ENCODE data around the gene CAMKK2.
A peak's percentile ranks its signal among the peaks of the same experiment; 100 is the strongest.

CAMKK2 gene

DNA sequence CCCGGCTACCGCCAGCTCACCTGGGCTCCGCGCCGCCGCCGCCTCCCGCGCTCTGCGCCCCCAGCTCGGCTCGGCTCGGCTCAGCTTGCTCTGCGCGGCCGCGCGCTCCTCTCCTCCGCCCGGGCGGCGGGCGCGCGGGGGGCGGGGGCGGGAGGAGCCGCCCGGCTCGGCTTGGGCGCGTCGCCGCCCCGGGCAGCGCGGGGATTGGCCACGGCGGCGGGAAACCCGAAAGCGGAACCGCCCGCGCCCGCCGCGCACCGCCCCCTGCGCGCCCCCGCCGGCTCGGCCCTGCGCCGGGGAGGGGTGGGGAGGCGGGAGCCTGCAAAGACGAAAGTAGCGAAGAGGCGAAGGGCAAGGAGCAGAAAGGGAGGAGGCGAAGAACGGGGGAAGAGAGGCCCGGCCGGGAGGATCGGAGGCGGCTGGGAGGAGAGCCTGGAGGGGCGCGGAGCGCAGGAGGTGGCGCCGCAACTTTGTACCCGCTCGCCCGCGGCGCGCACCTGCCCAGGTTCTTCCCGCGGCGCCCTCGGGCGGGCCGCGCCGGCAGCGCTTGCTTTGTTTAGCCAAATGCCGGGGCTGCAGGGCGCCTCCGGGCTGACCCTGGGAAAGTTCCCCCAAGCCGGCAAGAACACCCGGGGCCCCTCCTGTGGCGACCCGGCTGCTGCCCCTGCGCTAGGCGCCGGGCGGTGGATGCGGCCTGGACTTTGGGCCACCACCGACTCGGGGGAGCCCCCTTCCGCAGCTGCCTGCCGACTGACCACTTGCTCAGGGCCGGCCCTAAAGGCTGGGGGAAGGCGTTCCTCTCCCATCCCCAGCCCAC, at the start of gene CAMKK2:
Gene CAMKK2 (minus strand): TSS at position 92 of the 817 bp plus-strand sequence. CDS start 22,183 bp downstream, outside the sequence.
- Histone ChIP-seq H3K9ac (ENCODE audit: low read length) (peak within 1 kb of the TSS; percentile 67), H3K27me3 (ENCODE audit: control insufficient read depth, insufficient read depth, low read length) (no peaks in the 10 kb centered on the region), H3K9me3 (ENCODE audit: control insufficient read depth, low read depth, low read length) (no peaks in the 10 kb centered on the region), H3K27ac (ENCODE audit: low read length) (no peak within 1 kb of the TSS), H3K4me3 (ENCODE audit: low read length) (peak within 1 kb of the TSS; percentile 81), H3K36me3 (ENCODE audit: control insufficient read depth, low read depth, low read length) (no peaks in the 10 kb centered on the region), H3K4me1 (ENCODE audit: control insufficient read depth, low read depth, low read length) (no peaks in the 10 kb centered on the region)

DNA sequence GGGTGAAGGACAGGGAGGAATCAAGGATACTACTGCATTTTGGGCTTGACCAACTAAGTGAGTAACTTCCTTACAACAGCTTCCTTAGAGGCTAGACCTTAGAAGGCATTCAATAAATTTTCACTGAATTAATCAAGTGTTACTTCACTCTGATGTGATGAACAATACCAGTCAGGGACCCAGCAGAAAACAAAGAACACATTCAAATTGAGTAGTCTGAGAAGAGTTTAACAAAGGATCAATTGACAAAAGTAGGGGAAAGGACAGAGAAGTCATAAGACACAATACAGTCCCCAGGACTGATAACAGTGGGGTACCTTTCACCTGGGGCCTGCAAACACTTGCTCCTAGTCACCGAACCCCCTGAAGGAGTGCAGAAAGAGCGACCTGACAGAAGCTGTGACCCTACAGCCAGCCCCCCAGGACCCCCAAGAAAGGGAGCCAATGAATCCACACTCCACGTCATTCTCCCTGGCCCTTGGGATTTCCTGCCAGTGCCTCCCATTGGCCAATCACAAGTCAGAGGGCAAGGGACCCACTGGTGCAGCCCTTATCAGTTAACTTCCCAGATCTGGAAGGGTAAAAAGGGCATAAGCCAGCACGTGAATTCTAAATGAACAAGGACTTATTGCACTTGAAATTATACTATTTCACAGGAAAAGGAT, 48.8 kb upstream of the CAMKK2 start:
- no peaks in the 10 kb centered on the region for H3K27me3 ChIP-seq (ENCODE audit: control insufficient read depth, insufficient read depth, low read length)

DNA sequence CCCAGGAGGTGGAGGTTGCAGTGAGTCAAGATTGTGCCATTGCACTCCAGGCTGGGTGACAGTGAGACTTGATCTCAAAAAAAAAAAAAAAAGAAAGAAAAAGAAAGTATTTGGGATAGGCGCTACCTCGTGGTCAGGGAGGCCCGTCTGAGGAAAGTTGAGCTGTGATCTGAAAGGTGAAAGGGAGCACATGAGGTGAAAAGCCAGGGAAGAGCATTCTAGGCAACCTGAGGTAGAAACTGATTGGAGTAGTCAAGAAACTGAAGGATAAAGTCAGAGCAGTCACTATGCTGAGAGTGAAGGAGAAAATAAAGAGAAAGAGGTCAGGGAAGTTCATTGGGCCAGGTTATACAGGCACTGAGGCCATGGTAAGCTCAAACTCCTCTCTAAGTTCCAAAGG, 48.0 kb upstream of the CAMKK2 start:
- Histone ChIP-seq H3K36me3 (ENCODE audit: control insufficient read depth, low read depth, low read length) (peaks cover 62% of the 10 kb centered on the region), H3K27me3 (ENCODE audit: control insufficient read depth, insufficient read depth, low read length) (no peaks in the 10 kb centered on the region)

More for the DNA sequence above, 48.8 kb upstream of the CAMKK2 start:
- H3K4me1 ChIP-seq (ENCODE audit: control insufficient read depth, low read depth, low read length), result no peaks in the 10 kb centered on the region
- H3K36me3 ChIP-seq (ENCODE audit: control insufficient read depth, low read depth, low read length), result peaks cover 59% of the 10 kb centered on the region
- H3K4me3 ChIP-seq (ENCODE audit: low read length), result no peak overlapping the region
- no peak overlapping the region for H3K9ac ChIP-seq (ENCODE audit: low read length)
- no peaks in the 10 kb centered on the region for H3K9me3 ChIP-seq (ENCODE audit: control insufficient read depth, low read depth, low read length)
- H3K27ac ChIP-seq (ENCODE audit: low read length), result no peak overlapping the region

DNA sequence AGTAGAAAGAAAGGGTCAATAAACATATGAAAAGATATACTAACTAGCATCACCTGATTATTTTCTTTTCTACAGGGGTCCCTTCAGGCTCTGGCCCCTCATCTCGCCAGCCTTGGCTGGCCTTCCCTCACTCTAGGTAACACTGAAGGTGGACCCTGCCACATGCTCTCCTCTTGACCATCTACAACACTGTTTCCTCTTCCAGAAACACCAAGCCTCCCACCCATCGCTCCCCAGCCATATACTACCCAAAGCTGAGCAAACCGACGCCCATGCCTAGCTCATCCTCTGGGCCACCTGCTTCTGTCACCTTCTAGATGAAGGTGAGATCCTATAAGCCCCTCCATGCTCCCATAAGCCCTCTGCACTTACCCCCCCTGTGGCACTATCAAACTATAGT, 40.9 kb upstream of the CAMKK2 start:
- H3K9me3 ChIP-seq (ENCODE audit: control insufficient read depth, low read depth, low read length), result no peaks in the 10 kb centered on the region
- H3K27ac ChIP-seq (ENCODE audit: low read length), result no peak overlapping the region
- no peaks in the 10 kb centered on the region for H3K4me1 ChIP-seq (ENCODE audit: control insufficient read depth, low read depth, low read length)
- H3K9ac ChIP-seq (ENCODE audit: low read length), result no peak overlapping the region
- H3K27me3 ChIP-seq (ENCODE audit: control insufficient read depth, insufficient read depth, low read length), result no peaks in the 10 kb centered on the region
- no peak overlapping the region for H3K4me3 ChIP-seq (ENCODE audit: low read length)
- H3K36me3 ChIP-seq (ENCODE audit: control insufficient read depth, low read depth, low read length), result peaks cover 45% of the 10 kb centered on the region

More for the DNA sequence above, 48.0 kb upstream of the CAMKK2 start:
- H3K4me3 ChIP-seq (ENCODE audit: low read length), result no peak overlapping the region
- no peaks in the 10 kb centered on the region for H3K4me1 ChIP-seq (ENCODE audit: control insufficient read depth, low read depth, low read length)
- H3K9me3 ChIP-seq (ENCODE audit: control insufficient read depth, low read depth, low read length), result no peaks in the 10 kb centered on the region
- H3K9ac ChIP-seq (ENCODE audit: low read length), result no peak overlapping the region
- H3K27ac ChIP-seq (ENCODE audit: low read length), result no peak overlapping the region

DNA sequence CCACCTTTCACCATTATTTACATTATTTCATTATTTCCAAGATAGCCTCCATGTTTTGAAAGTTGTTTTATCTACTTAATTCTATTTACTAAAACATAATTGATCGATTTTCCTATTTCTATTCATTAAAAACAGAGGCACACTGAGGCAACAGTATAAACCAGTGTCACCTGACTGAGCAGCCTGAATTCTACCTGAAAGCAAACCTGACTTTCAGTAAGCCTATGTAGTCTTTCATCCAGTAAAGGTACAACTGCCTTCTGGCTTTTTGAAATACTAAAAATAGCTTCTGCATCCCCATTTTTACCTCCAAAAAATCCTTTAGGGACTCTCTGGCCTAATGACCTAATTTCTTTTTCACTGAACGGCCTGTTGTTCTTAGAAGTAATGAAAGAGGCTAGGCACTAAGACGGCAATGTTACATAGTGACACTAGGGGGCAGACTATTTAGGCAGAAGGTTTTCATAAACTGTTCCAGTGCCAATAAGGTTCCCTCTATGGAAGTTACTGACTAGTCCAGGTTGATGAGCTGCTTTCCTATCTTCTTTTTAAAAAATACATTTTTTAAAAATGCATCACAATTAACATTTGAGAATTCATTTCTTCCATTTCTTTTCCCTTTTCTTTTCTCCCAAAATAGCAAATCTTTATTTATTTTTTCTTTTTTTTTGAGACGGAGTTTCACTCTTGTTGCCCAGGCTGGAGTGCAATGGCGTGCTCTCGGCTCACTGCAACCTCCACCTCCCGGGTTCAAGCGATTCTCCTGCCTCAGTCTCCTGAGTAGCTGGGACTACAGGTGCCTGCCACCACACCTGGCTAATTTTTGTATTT, 38.2 kb upstream of the CAMKK2 start:
- no peak overlapping the region for H3K4me3 ChIP-seq (ENCODE audit: low read length)
- H3K4me1 ChIP-seq (ENCODE audit: control insufficient read depth, low read depth, low read length), result no peaks in the 10 kb centered on the region
- no peaks in the 10 kb centered on the region for H3K27me3 ChIP-seq (ENCODE audit: control insufficient read depth, insufficient read depth, low read length)
- no peak overlapping the region for H3K9ac ChIP-seq (ENCODE audit: low read length)
- H3K27ac ChIP-seq (ENCODE audit: low read length), result no peak overlapping the region
- H3K36me3 ChIP-seq (ENCODE audit: control insufficient read depth, low read depth, low read length), result peaks cover 50% of the 10 kb centered on the region
- H3K9me3 ChIP-seq (ENCODE audit: control insufficient read depth, low read depth, low read length), result no peaks in the 10 kb centered on the region

DNA sequence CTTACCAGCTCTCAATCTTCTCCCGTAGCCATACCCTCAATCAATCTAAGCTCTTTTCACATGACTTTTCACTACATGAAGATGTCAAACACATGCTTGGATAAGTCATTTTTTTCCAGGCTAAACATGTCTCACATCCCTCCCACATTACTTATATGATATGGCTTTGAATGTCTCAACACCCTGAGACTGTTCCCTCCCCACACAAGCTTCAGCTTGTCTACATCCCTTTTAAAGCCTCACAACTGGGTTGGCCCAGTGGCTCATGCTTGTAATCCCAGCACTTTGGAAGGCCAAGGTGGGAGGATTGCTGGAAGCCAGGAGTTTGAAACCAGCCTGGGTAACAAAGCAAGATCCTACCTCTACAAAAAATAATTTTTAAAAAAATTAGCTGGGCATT, 37.2 kb upstream of the CAMKK2 start:
- Histone ChIP-seq H3K9ac (ENCODE audit: low read length) (no peak overlapping the region), H3K27ac (ENCODE audit: low read length) (no peak overlapping the region), H3K27me3 (ENCODE audit: control insufficient read depth, insufficient read depth, low read length) (no peaks in the 10 kb centered on the region), H3K36me3 (ENCODE audit: control insufficient read depth, low read depth, low read length) (peaks cover 50% of the 10 kb centered on the region), H3K4me3 (ENCODE audit: low read length) (no peak overlapping the region), H3K4me1 (ENCODE audit: control insufficient read depth, low read depth, low read length) (no peaks in the 10 kb centered on the region), H3K9me3 (ENCODE audit: control insufficient read depth, low read depth, low read length) (no peaks in the 10 kb centered on the region)

DNA sequence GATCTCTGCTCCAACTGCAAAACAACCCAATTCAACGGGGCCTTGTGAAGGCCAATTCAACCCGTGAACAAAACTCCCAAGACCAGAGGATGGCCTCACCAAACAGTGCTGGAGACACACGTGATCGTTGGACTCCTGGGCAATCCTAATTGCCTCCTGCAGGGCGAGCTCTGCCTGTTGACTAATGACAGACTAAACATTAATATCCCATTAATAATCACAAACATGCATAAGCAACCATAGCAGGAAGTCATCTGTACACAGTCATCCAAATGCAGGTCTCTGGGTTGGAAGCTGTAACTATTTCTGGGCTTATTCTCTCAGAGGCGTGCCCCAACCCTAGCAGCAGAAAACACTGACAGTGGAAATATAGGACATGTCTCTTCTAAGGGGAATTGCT, 34.7 kb upstream of the CAMKK2 start:
- Histone ChIP-seq H3K4me1 (ENCODE audit: control insufficient read depth, low read depth, low read length) (no peaks in the 10 kb centered on the region), H3K4me3 (ENCODE audit: low read length) (no peak overlapping the region), H3K36me3 (ENCODE audit: control insufficient read depth, low read depth, low read length) (peaks cover 67% of the 10 kb centered on the region)

DNA sequence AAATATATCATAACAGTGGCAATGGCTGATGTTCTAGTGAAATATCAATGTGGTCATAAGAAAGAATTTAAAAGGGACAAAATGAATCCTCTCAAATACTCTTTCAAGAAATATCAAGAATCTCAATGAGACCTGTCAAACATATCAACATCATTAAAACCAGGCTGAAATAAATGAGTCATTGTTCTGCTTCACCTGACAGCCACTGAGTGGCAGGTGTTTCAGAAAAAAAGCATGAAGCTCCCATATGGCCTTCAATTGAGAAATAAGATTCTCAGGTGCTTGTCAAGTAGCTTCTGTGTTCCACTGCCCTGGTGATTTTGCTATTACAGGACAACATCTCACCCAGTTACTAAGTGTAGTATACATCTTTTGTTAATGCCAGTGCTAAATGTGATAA, 34.2 kb upstream of the CAMKK2 start:
- peaks cover 71% of the 10 kb centered on the region for H3K36me3 ChIP-seq (ENCODE audit: control insufficient read depth, low read depth, low read length)
- no peak overlapping the region for H3K4me3 ChIP-seq (ENCODE audit: low read length)
- no peaks in the 10 kb centered on the region for H3K4me1 ChIP-seq (ENCODE audit: control insufficient read depth, low read depth, low read length)
- H3K27me3 ChIP-seq (ENCODE audit: control insufficient read depth, insufficient read depth, low read length), result no peaks in the 10 kb centered on the region
- H3K9me3 ChIP-seq (ENCODE audit: control insufficient read depth, low read depth, low read length), result no peaks in the 10 kb centered on the region
- no peak overlapping the region for H3K9ac ChIP-seq (ENCODE audit: low read length)
- H3K27ac ChIP-seq (ENCODE audit: low read length), result no peak overlapping the region

More for the DNA sequence above, 34.7 kb upstream of the CAMKK2 start:
- no peak overlapping the region for H3K27ac ChIP-seq (ENCODE audit: low read length)
- no peak overlapping the region for H3K9ac ChIP-seq (ENCODE audit: low read length)
- H3K27me3 ChIP-seq (ENCODE audit: control insufficient read depth, insufficient read depth, low read length), result no peaks in the 10 kb centered on the region
- H3K9me3 ChIP-seq (ENCODE audit: control insufficient read depth, low read depth, low read length), result no peaks in the 10 kb centered on the region

DNA sequence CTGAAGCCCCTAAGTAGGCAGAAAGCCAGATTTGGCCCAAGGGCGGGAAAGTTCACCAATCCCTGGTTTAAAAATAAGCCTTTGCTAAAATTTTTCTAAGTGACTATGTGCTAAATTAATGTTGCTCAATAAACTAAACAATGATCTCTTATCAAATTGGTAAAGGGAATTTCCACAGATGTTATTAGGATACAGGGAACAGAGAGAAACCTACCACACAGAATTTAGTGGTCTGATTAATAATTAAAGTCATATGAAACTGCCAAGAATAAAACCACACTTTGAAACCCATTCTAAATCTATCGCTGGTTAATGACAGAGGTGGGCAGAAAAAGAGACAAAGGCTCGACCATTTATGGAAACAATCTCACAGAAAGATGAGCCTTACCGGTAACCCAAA, 33.7 kb upstream of the CAMKK2 start:
- H3K36me3 ChIP-seq (ENCODE audit: control insufficient read depth, low read depth, low read length), result peaks cover 72% of the 10 kb centered on the region

DNA sequence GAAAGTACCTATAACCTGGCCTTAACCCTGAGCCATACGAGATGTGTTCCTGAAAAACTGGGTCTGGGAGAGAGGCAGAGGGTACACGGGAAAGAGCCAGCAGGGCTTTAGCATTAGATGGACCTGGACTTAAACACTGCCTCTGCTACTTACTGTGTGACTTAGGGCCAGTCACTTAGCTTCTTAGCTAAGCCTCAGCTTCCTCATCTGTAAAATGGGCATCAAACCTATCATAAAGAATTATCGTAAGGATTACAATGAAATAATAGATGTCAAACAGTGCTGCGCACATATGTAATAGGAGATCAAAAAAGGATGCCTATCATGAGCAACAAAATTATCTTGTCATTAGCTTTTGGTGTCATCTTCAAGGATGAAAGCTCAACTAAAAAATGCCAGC, 32.1 kb upstream of the CAMKK2 start:
- peaks cover 79% of the 10 kb centered on the region for H3K36me3 ChIP-seq (ENCODE audit: control insufficient read depth, low read depth, low read length)
- H3K4me1 ChIP-seq (ENCODE audit: control insufficient read depth, low read depth, low read length), result no peaks in the 10 kb centered on the region
- no peaks in the 10 kb centered on the region for H3K9me3 ChIP-seq (ENCODE audit: control insufficient read depth, low read depth, low read length)
- H3K4me3 ChIP-seq (ENCODE audit: low read length), result no peak overlapping the region
- H3K27ac ChIP-seq (ENCODE audit: low read length), result no peak overlapping the region
- H3K27me3 ChIP-seq (ENCODE audit: control insufficient read depth, insufficient read depth, low read length), result no peaks in the 10 kb centered on the region
- no peak overlapping the region for H3K9ac ChIP-seq (ENCODE audit: low read length)

More for the DNA sequence above, 33.7 kb upstream of the CAMKK2 start:
- no peaks in the 10 kb centered on the region for H3K4me1 ChIP-seq (ENCODE audit: control insufficient read depth, low read depth, low read length)
- H3K9ac ChIP-seq (ENCODE audit: low read length), result no peak overlapping the region
- no peak overlapping the region for H3K4me3 ChIP-seq (ENCODE audit: low read length)
- H3K27ac ChIP-seq (ENCODE audit: low read length), result no peak overlapping the region
- H3K9me3 ChIP-seq (ENCODE audit: control insufficient read depth, low read depth, low read length), result no peaks in the 10 kb centered on the region
- H3K27me3 ChIP-seq (ENCODE audit: control insufficient read depth, insufficient read depth, low read length), result no peaks in the 10 kb centered on the region

DNA sequence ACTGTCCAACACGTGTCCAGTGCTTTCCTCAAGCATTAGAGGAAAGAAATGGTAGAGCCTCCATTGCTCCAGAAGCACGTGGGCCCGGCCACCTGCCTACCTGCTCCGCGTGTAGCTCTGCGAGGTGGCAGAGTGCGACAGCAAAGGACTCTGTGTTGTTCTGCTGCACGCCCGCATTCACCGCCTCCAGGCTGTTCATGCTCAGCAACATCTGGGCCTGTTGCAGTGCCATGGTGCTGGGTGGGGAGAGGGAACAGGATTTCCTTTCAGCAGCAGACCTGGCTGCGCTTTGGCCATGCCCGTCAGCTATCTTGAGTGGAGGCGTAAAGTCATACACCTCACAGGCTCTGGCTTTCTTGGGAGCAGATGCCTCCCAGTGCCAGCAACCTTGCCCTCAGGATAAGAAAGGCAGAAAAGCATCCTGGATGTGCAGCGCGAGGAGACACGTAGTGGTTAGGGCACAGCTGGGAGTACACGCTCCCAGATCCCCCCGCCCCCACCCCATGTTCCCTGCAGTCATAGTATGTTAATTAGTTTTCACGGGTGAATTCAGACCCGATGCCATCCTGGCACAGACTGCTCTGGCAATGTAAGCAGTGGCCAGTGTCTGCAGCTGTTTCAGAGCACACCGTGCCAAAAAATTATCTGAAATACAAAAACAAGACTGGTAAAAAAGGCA, 30.6 kb upstream of the CAMKK2 start:
- H3K36me3 ChIP-seq (ENCODE audit: control insufficient read depth, low read depth, low read length), result peaks cover 77% of the 10 kb centered on the region
- H3K4me3 ChIP-seq (ENCODE audit: low read length), result no peak overlapping the region
- H3K27me3 ChIP-seq (ENCODE audit: control insufficient read depth, insufficient read depth, low read length), result no peaks in the 10 kb centered on the region
- H3K27ac ChIP-seq (ENCODE audit: low read length), result no peak overlapping the region
- H3K4me1 ChIP-seq (ENCODE audit: control insufficient read depth, low read depth, low read length), result no peaks in the 10 kb centered on the region
- H3K9me3 ChIP-seq (ENCODE audit: control insufficient read depth, low read depth, low read length), result no peaks in the 10 kb centered on the region
- H3K9ac ChIP-seq (ENCODE audit: low read length), result no peak overlapping the region
